GM13976 (cell line): ENCODE data around the gene MYLK.

Source experiments
- DNase-seq: peaks from one replicate; pipeline ENCODE4 v3.0.0; 2012; ENCODE audit warnings: low spot score
- CTCF ChIP-seq: IDR thresholded peaks from 2 replicates; pipeline ENCODE4 v1.5.1; 2012; ENCODE audit warnings: borderline replicate concordance, mild to moderate bottlenecking; ENCODE audit not compliant: insufficient read depth; ENCODE audit errors: extremely low read depth, missing control alignments, control extremely low read depth
- in situ Hi-C: fragments of 300-500 bp; cut with MboI; formaldehyde crosslinking; loops from one replicate; pipeline ENCODE4 v1.12.0; 2022; ENCODE audit warnings: low sequenced_read_pairs, mixed read lengths, inconsistent platforms; ENCODE audit not compliant: unreplicated experiment

MYLK gene

GRCh38 chr3:123884993-123885392 lies 861 bp upstream of the MYLK start:
- TF ChIP-seq CTCF = no peak
- no peak for DNase-seq
- in situ Hi-C loops = no loop called here

- no peak for TF ChIP-seq CTCF
- DNase-seq = no peak
- in situ Hi-C loops = no loop called here
Measured at GRCh38 chr3:123883701-123884202, 380 bp downstream of the MYLK start.

GRCh38 chr3:123883111-123883510 lies 1.0 kb downstream of the MYLK start:
- no peak for DNase-seq
- no peak for TF ChIP-seq CTCF
- in situ Hi-C loops = no loop called here

GRCh38 chr3:123881771-123882170 lies 2.4 kb downstream of the MYLK start:
- in situ Hi-C loops = no loop called here
- no peak for TF ChIP-seq CTCF
- DNase-seq = no peak

GRCh38 chr3:123880998-123881561 lies 3.1 kb downstream of the MYLK start:
- TF ChIP-seq CTCF = peak; percentile 13
- DNase-seq = no peak
- in situ Hi-C loops = no loop called here

GRCh38 chr3:123878807-123879206 lies 5.3 kb downstream of the MYLK start:
- no peak for DNase-seq
- in situ Hi-C loops = no loop called here
- TF ChIP-seq CTCF = no peak
